Motor neuron (in vitro differentiated cells): Measurements from ENCODE around the gene ZNF415. TPM values are rescaled to one million over a fixed set of nuclear protein-coding genes. Genes with fewer than 3 reads are reported as not detected.

ENCODE experiments used
- ATAC-seq, 8 experiments: fragments of 200-7000 bp; cut with Tn5 transposase; replicated peaks in 6 of 8; 2 replicates each; pipeline ENCODE4 v1.8.0; 2021; ENCODE audit warnings: mild to moderate bottlenecking in 8 of 8, moderate library complexity in 8 of 8
- H3K27ac ChIP-seq, 2 donors: fragments of 250-450 bp; sonication (Bioruptor Pico); 2 replicates each; pipeline ENCODE4 v1.9.0; 2021; ENCODE audit warnings: antibody characterized with exemption in 2 of 2, mild to moderate bottlenecking in 2 of 2, moderate library complexity in 1 of 2
- H3K4me1 ChIP-seq, 2 donors: fragments of 250-450 bp; sonication (Bioruptor Pico); replicated peaks in 1 of 2; 2 replicates each; pipeline ENCODE4 v1.6.1; 2021; ENCODE audit warnings: antibody characterized with exemption in 2 of 2, mild to moderate bottlenecking in 2 of 2, moderate library complexity in 1 of 2
- H3K4me3 ChIP-seq, 5 donors: fragments of 250-450 bp; sonication (Bioruptor Pico); 2 replicates each; pipeline ENCODE4 v1.9.0; 2021; ENCODE audit warnings: antibody characterized with exemption in 5 of 5, mild to moderate bottlenecking in 5 of 5, moderate library complexity in 4 of 5
- WGBS, 10 experiments: fragments of 450-650 bp; shearing (Covaris generic); methylation state at CpG; one replicate each; pipeline ENCODE4 v1.0.0; 2022; 5-methylcytosine and 5-hydroxymethylcytosine counted together
- in situ Hi-C, 9 experiments: fragments of 400-800 bp; cut with MboI; loops; one replicate each; pipeline ENCODE4 v1.15.0; 2021; ENCODE audit warnings: low sequenced_read_pairs in 9 of 9, low pct_unique_long_range_greater_than_20kb in 2 of 9; ENCODE audit not compliant: unreplicated experiment in 9 of 9
- total RNA-seq, 8 experiments: library from RNA; unstranded; fragments of 300-600 nt; gene quantifications; 2 replicates each; pipeline versions ENCODE4 v1.2.3 to v1.2.4, GENCODE V29; 2022

The ZNF415 gene
- total RNA-seq, 8 experiments from 2014 or later = 2.5 to 24.3 (median 15.4) TPM; not detected in 1

DNA sequence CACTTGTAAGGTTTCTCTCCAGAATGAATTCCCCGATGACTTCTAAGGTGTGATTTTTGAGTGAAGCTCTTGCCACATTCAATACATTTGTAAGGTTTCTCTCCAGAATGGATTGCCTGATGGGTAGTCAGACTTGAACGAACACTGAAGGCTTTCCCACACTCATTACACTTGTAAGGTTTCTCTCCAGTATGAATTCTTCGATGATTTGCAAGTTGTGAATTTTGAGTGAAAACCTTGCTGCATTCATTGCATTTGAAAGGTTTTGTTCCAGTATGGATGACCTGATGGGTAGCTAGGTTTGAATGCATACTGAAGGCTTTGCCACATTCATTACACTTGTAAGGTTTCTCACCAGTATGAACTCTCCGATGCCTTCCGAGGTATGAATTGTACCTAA, 63.9 kb downstream of the ZNF415 start:
- no peak overlapping the region for H3K4me3 ChIP-seq
- H3K4me1 ChIP-seq = no peaks in the 10 kb centered on the region
- in situ Hi-C loops = no loop called here
- H3K27ac ChIP-seq = no peak overlapping the region
- ATAC-seq = no peak
- 98 to 100% (median 100%) methylated on average over 3 to 5 of the region's 5 CpGs; no CpG with 5 or more reads in 5 of the 10 experiments for WGBS, 10 experiments

DNA sequence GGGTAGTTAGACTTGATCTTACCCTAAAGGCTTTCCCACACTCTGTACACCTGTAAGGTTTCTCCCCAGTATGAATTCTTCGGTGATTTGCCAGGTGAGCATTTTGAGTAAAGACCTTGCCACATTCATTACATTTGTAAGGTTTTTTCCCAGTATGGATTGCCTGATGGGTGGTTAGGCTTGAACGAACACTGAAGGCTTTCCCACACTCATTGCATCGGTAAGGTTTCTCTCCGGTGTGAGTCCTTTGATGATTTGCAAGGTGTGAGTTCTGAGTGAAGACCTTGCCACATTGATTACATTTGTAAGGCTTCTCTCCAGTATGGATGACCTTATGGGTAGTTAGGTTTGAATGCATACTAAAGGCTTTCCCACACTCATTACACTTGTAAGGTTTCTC, 64.5 kb downstream of the ZNF415 start:
- no peak for ATAC-seq
- 87 to 100% (median 96%) methylated on average over 1 to 4 of the region's 4 CpGs; no CpG with 5 or more reads in 3 of the 10 experiments for WGBS, 10 experiments
- Histone ChIP-seq H3K4me3 (no peak overlapping the region), H3K27ac (no peak overlapping the region), H3K4me1 (no peaks in the 10 kb centered on the region)
- in situ Hi-C loops = no loop called here

- peaks cover 0 to 3% of the 10 kb centered on the region in 2 donors for H3K4me1 ChIP-seq
- 0% methylated on average over 3 of the region's 59 CpGs; no CpG with 5 or more reads in 9 of the 10 experiments for WGBS, 10 experiments
- H3K4me3 ChIP-seq = peak overlapping the region; percentile 25 to 41 (median 38)
- peak in 7 of 8 experiments; percentile 36 to 93 (median 72) for ATAC-seq
- no peak overlapping the region for H3K27ac ChIP-seq
- in situ Hi-C loops = no loop called here
Observed at GRCh38 chr19:53057904-53058580, 74.7 kb downstream of the ZNF415 start.

Other genes starting within 250 kb of the ZNF415 start
- gene ZNF320, start 235.3 kb downstream of the ZNF415 start, total RNA-seq = 10 to 100 TPM in 6 of 8 experiments, 1 to 10 TPM in 2; 6.1 to 24.4 (median 14.9) TPM
- 1 to 10 TPM in 7 of 8 experiments, under 1 TPM in 1; 0.90 to 3.6 (median 2.6) TPM for gene ZNF888, start 209.5 kb downstream of the ZNF415 start, total RNA-seq
- 10 to 100 TPM in 3 of 8 experiments, 1 to 10 TPM in 5; 1.9 to 15.3 (median 8.9) TPM for gene ZNF816, start 170.0 kb downstream of the ZNF415 start, total RNA-seq
- gene ERVV-1, start 119.0 kb downstream of the ZNF415 start, total RNA-seq = 1 to 10 TPM in 1 of 8 experiments, under 1 TPM in 5, not detected in 2; 0.05 to 1.1 (median 0.43) TPM
- gene ERVV-2, start 88.2 kb downstream of the ZNF415 start, total RNA-seq = 1 to 10 TPM in 1 of 8 experiments, under 1 TPM in 3, not detected in 4; 0.09 to 3.3 (median 0.16) TPM
- 10 to 100 TPM; 22.4 to 72.2 (median 36.3) TPM for gene ZNF160, start 29.5 kb downstream of the ZNF415 start, total RNA-seq
- gene ZNF347, start 26.1 kb upstream of the ZNF415 start, total RNA-seq = 10 to 100 TPM in 2 of 8 experiments, 1 to 10 TPM in 6; 1.5 to 14.4 (median 9.3) TPM
- 1 to 10 TPM in 7 of 8 experiments, not detected in 1; 1.7 to 5.2 (median 3.6) TPM for gene ZNF665, start 60.4 kb upstream of the ZNF415 start, total RNA-seq
- 10 to 100 TPM in 5 of 8 experiments, 1 to 10 TPM in 2, under 1 TPM in 1; 0.58 to 39.1 (median 14.6) TPM for gene ZNF677, start 122.0 kb upstream of the ZNF415 start, total RNA-seq
- gene VN1R2, start 125.4 kb upstream of the ZNF415 start, total RNA-seq = under 1 TPM in 1 of 8 experiments, not detected in 7; 0.29 TPM
- under 1 TPM in 1 of 8 experiments, not detected in 7; 0.31 TPM for gene VN1R4, start 134.8 kb upstream of the ZNF415 start, total RNA-seq
- gene ZNF845, start 200.8 kb upstream of the ZNF415 start, total RNA-seq = 1 to 10 TPM; 3.4 to 6.9 (median 5.2) TPM
- 1 to 10 TPM; 3.2 to 8.7 (median 6.0) TPM for gene ZNF525, start 232.8 kb upstream of the ZNF415 start, total RNA-seq